Measurements from ENCODE around the gene ATP1B4.
"Not testable (repeated sequence)": the region's sequence is repeated elsewhere in the genome, so short reads cannot be mapped to it uniquely, and the experiment has no call there.

The ATP1B4 gene

DNA sequence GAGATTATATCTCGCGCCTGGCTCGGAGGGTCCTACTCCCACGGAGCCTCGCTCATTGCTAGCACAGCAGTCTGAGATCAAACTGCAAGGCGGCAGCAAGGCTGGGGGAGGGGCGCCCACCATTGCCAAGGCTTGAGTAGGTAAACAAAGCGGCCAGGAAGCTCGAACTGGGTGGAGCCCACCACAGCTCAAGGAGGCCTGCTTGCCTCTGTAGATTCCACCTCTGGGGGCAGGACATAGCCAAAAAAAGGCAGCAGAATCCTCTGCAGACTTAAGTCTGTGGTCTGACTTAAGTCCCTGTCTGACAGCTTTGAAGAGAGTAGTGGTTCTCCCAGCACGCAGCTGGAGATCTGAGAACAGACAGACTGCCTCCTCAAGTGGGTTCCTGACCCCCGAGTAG lies 17.3 kb upstream of the ATP1B4 start:
- not testable (repeated sequence) for H3K4me1 ChIP-seq (ENCODE audit: control insufficient read depth, insufficient read depth, low read length); H3K27ac ChIP-seq (ENCODE audit: low read depth, low read length); H3K4me3 ChIP-seq (ENCODE audit: low read depth, low read length); H3K9ac ChIP-seq (ENCODE audit: low read length); H3K36me3 ChIP-seq (ENCODE audit: control insufficient read depth, insufficient read depth, low read length); H3K27me3 ChIP-seq (ENCODE audit: control insufficient read depth, insufficient read depth, low read length)
- peaks cover 29% of the 10 kb centered on the region for H3K9me3 ChIP-seq (ENCODE audit: control insufficient read depth, insufficient read depth, low read depth, low read length)

- Histone ChIP-seq H3K4me3 (ENCODE audit: low read depth, low read length) (no peak overlapping the region), H3K27me3 (ENCODE audit: control insufficient read depth, insufficient read depth, low read length) (no peaks in the 10 kb centered on the region; the same call in 1 of the 2 replicates), H3K36me3 (ENCODE audit: control insufficient read depth, insufficient read depth, low read length) (no peaks in the 10 kb centered on the region), H3K9ac (ENCODE audit: low read length) (no peak overlapping the region), H3K27ac (ENCODE audit: low read depth, low read length) (no peak overlapping the region), H3K4me1 (ENCODE audit: control insufficient read depth, insufficient read depth, low read length) (no peaks in the 10 kb centered on the region), H3K9me3 (ENCODE audit: control insufficient read depth, insufficient read depth, low read depth, low read length) (no peaks in the 10 kb centered on the region)
Observed at GRCh38 chrX:120350450-120351138, 11.3 kb upstream of the ATP1B4 start.

- Histone ChIP-seq H3K9ac (ENCODE audit: low read length) (no peak overlapping the region), H3K36me3 (ENCODE audit: control insufficient read depth, insufficient read depth, low read length) (no peaks in the 10 kb centered on the region), H3K27ac (ENCODE audit: low read depth, low read length) (no peak overlapping the region), H3K4me1 (ENCODE audit: control insufficient read depth, insufficient read depth, low read length) (peaks cover 8% of the 10 kb centered on the region; the same call in 1 of the 2 replicates), H3K9me3 (ENCODE audit: control insufficient read depth, insufficient read depth, low read depth, low read length) (no peaks in the 10 kb centered on the region), H3K4me3 (ENCODE audit: low read depth, low read length) (no peak overlapping the region), H3K27me3 (ENCODE audit: control insufficient read depth, insufficient read depth, low read length) (no peaks in the 10 kb centered on the region; the same call in 1 of the 2 replicates)
Observed at GRCh38 chrX:120356084-120356483, 5.8 kb upstream of the ATP1B4 start.

DNA sequence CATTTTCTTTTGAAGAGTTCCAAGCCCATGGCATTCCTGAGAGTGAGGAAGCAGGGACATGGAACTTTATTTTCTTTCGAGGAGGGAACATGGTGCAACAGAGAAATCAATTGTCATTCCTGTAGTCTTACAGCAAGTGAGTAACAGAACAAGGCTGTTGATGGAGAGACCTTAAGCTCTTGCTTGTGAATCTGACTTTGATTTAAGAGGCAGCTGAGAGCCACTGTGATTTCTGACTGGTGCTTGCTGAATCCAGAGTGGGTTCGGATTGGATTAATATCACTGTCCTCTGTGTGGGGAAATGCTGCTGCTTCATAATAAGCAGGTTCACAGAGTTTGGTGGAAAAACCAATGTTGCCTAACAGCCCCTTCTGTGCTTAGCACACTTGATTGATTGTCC lies 4.7 kb upstream of the ATP1B4 start:
- peaks cover 8% of the 10 kb centered on the region; the same call in 1 of the 2 replicates for H3K4me1 ChIP-seq (ENCODE audit: control insufficient read depth, insufficient read depth, low read length)
- no peaks in the 10 kb centered on the region for H3K36me3 ChIP-seq (ENCODE audit: control insufficient read depth, insufficient read depth, low read length)
- no peak overlapping the region for H3K27ac ChIP-seq (ENCODE audit: low read depth, low read length)
- no peak overlapping the region for H3K9ac ChIP-seq (ENCODE audit: low read length)
- peaks cover 4% of the 10 kb centered on the region; the same call in 1 of the 2 replicates for H3K27me3 ChIP-seq (ENCODE audit: control insufficient read depth, insufficient read depth, low read length)
- H3K4me3 ChIP-seq (ENCODE audit: low read depth, low read length), result no peak overlapping the region
- no peaks in the 10 kb centered on the region for H3K9me3 ChIP-seq (ENCODE audit: control insufficient read depth, insufficient read depth, low read depth, low read length)

GRCh38 chrX:120358737-120359456 lies 3.0 kb upstream of the ATP1B4 start:
- Histone ChIP-seq H3K27ac (ENCODE audit: low read depth, low read length) (no peak overlapping the region), H3K9me3 (ENCODE audit: control insufficient read depth, insufficient read depth, low read depth, low read length) (no peaks in the 10 kb centered on the region), H3K27me3 (ENCODE audit: control insufficient read depth, insufficient read depth, low read length) (peaks cover 8% of the 10 kb centered on the region; the same call in 1 of the 2 replicates), H3K4me3 (ENCODE audit: low read depth, low read length) (no peak overlapping the region), H3K9ac (ENCODE audit: low read length) (no peak overlapping the region), H3K4me1 (ENCODE audit: control insufficient read depth, insufficient read depth, low read length) (peaks cover 8% of the 10 kb centered on the region; the same call in 1 of the 2 replicates), H3K36me3 (ENCODE audit: control insufficient read depth, insufficient read depth, low read length) (no peaks in the 10 kb centered on the region)

DNA sequence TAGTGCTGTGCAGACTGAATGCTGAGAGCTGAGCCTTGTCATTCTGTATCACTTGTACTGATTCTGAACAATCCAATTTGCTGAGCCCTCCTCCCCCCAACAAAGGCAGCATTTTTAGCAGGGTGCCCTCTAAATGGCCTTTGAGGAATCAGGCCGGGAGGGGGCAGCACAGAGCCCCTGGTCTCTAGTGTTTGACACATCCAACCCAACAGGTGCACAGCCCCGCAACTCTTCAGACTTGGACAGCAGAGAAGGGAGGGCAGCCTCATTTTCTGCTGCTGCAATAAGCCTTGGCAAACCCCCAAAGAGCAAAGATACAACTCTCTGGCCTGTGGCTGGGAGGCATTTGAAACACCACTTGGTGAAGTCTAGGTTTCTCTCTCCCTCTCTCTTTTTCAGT lies 3.4 kb downstream of the ATP1B4 start:
- Histone ChIP-seq H3K9me3 (ENCODE audit: control insufficient read depth, insufficient read depth, low read depth, low read length) (no peaks in the 10 kb centered on the region), H3K27ac (ENCODE audit: low read depth, low read length) (no peak overlapping the region), H3K4me1 (ENCODE audit: control insufficient read depth, insufficient read depth, low read length) (peaks cover 3% of the 10 kb centered on the region; the same call in 1 of the 2 replicates), H3K9ac (ENCODE audit: low read length) (no peak overlapping the region), H3K27me3 (ENCODE audit: control insufficient read depth, insufficient read depth, low read length) (peaks cover 19% of the 10 kb centered on the region), H3K4me3 (ENCODE audit: low read depth, low read length) (no peak overlapping the region), H3K36me3 (ENCODE audit: control insufficient read depth, insufficient read depth, low read length) (no peaks in the 10 kb centered on the region)

- Histone ChIP-seq H3K9me3 (ENCODE audit: control insufficient read depth, insufficient read depth, low read depth, low read length) (no peaks in the 10 kb centered on the region), H3K27me3 (ENCODE audit: control insufficient read depth, insufficient read depth, low read length) (peaks cover 22% of the 10 kb centered on the region), H3K36me3 (ENCODE audit: control insufficient read depth, insufficient read depth, low read length) (no peaks in the 10 kb centered on the region), H3K4me1 (ENCODE audit: control insufficient read depth, insufficient read depth, low read length) (no peaks in the 10 kb centered on the region), H3K4me3 (ENCODE audit: low read depth, low read length) (no peak overlapping the region), H3K9ac (ENCODE audit: low read length) (no peak overlapping the region), H3K27ac (ENCODE audit: low read depth, low read length) (no peak overlapping the region)
Observed at GRCh38 chrX:120365968-120366367, 4.1 kb downstream of the ATP1B4 start.

DNA sequence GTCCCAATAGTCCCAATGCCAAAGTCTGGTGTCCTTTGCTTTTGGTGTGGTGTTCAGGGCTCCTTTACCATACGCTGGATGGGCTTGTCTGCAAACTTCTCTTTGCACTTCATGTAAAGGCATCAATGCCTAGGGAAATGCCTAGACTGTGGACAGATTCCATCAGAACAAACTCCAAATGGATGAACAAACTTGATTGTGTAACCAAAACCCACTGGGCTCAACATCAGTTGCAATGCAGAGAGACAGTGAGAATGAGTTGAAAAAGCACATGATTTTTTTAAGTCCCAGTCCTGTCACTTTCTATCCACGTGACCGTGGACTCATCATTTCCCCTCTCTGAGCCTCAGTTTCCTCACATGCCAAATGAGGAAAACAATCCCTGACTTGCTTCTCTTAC lies 4.9 kb downstream of the ATP1B4 start:
- Histone ChIP-seq H3K27ac (ENCODE audit: low read depth, low read length) (no peak overlapping the region), H3K9me3 (ENCODE audit: control insufficient read depth, insufficient read depth, low read depth, low read length) (no peaks in the 10 kb centered on the region), H3K36me3 (ENCODE audit: control insufficient read depth, insufficient read depth, low read length) (no peaks in the 10 kb centered on the region), H3K4me3 (ENCODE audit: low read depth, low read length) (no peak overlapping the region), H3K4me1 (ENCODE audit: control insufficient read depth, insufficient read depth, low read length) (no peaks in the 10 kb centered on the region), H3K9ac (ENCODE audit: low read length) (no peak overlapping the region), H3K27me3 (ENCODE audit: control insufficient read depth, insufficient read depth, low read length) (peaks cover 21% of the 10 kb centered on the region)

DNA sequence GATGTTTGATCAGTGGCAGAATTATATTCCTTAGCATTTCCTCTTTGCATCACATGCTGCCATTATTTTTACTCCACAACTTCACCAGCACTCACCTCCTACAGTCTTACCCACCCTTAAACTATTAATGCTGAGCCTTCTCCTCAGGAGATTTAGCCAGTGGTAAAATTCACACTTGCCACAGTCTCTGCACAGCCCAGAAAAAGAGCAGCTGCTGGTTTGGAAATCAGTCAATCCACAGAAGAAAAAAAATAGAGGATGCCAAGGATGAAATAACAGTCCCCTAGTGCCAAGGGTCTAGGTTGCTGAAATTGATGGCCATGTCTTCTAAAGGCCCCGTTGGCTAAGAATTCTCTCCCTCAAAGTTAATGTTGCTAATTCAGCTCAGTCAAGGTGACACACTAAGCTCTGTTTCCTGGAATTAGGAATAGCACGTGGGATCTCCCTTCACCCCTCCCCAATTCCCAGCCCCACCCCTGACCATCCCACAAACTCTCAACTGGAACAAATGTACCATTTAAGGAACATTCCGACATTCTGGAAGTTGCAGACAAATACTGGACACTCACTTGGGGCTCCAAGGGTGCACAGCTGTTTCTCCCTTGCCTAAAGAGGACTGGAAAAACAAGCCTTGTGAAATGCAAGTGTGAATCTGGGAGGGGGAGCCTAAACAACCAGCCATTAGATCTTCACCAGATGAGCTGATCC lies 5.7 kb downstream of the ATP1B4 start:
- H3K9me3 ChIP-seq (ENCODE audit: control insufficient read depth, insufficient read depth, low read depth, low read length), result no peaks in the 10 kb centered on the region
- H3K9ac ChIP-seq (ENCODE audit: low read length), result no peak overlapping the region
- H3K27me3 ChIP-seq (ENCODE audit: control insufficient read depth, insufficient read depth, low read length), result peaks cover 17% of the 10 kb centered on the region
- no peak overlapping the region for H3K4me3 ChIP-seq (ENCODE audit: low read depth, low read length)
- H3K4me1 ChIP-seq (ENCODE audit: control insufficient read depth, insufficient read depth, low read length), result no peaks in the 10 kb centered on the region
- no peak overlapping the region for H3K27ac ChIP-seq (ENCODE audit: low read depth, low read length)
- H3K36me3 ChIP-seq (ENCODE audit: control insufficient read depth, insufficient read depth, low read length), result no peaks in the 10 kb centered on the region

GRCh38 chrX:120372667-120373370 lies 10.9 kb downstream of the ATP1B4 start:
- no peak overlapping the region for H3K27ac ChIP-seq (ENCODE audit: low read depth, low read length)
- no peak overlapping the region for H3K9ac ChIP-seq (ENCODE audit: low read length)
- H3K36me3 ChIP-seq (ENCODE audit: control insufficient read depth, insufficient read depth, low read length), result no peaks in the 10 kb centered on the region
- no peak overlapping the region for H3K4me3 ChIP-seq (ENCODE audit: low read depth, low read length)
- H3K4me1 ChIP-seq (ENCODE audit: control insufficient read depth, insufficient read depth, low read length), result peaks cover 19% of the 10 kb centered on the region
- peaks cover 3% of the 10 kb centered on the region; the same call in 1 of the 2 replicates for H3K27me3 ChIP-seq (ENCODE audit: control insufficient read depth, insufficient read depth, low read length)
- no peaks in the 10 kb centered on the region for H3K9me3 ChIP-seq (ENCODE audit: control insufficient read depth, insufficient read depth, low read depth, low read length)
